ENCODE measurements around the gene REXO1. TPM values are rescaled to one million over a fixed set of nuclear protein-coding genes. Genes with fewer than 3 reads are reported as not detected.
"Not testable (repeated sequence)": the region's sequence is repeated elsewhere in the genome, so short reads cannot be mapped to it uniquely, and the experiment has no call there.

The REXO1 gene
- 34.6 TPM for polyA plus RNA-seq (2013, experiment 1 of 4)
- 34.7 TPM for polyA plus RNA-seq (2013, experiment 2 of 4)
- 21.9 TPM for polyA plus RNA-seq (2013, experiment 3 of 4)
- polyA plus RNA-seq (2013, experiment 4 of 4), result 24.1 TPM

DNA sequence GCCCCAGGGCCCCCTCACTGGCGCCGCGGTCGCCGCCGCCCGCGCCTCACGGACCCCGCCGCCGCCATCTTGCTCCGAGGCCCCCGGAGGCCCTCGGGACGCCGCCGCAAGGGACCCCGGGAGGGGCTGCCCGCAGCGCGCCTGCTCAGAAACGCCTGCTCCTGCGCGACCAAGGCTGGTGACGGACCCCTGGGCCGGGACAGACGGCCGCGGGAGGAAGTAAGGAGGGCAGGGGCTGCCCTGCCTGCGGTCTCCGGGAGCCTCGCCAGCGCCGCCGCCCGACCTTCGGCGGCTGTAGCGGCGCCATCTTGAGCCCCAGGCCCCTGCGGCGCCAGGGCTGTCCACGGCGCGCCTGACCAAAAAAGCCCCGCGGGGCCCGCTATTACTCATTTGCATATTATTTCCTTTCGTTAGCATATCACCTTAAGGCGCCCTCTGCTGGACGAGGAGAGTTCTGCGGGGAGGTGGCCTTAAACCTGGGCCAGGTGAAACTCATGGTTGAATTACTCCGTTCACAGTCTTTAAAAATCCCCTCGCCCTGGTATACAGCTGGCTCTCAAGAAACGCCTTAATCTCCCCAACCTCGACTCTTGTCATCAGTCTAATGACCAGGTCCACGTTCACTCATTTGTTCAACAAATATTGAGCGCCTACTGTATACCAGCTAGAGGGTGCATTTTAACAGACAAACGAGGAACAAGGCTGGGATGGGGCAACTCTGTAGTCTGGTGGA, at the start of gene REXO1:
REXO1 (minus strand) TSS at position 85 of the 733 bp plus-strand sequence. CDS start 125 bp downstream, outside the sequence.
- Histone ChIP-seq H3K27me3 (ENCODE audit: control insufficient read depth, insufficient read depth, low read length, poor library complexity, severe bottlenecking) (no peaks in the 10 kb centered on the region), H3K4me3 (ENCODE audit: insufficient read depth, low read depth, low read length) (peak within 1 kb of the TSS; percentile 99), H3K4me1 (ENCODE audit: control insufficient read depth, insufficient read depth, low read length) (peaks cover 13% of the 10 kb centered on the region), H3K36me3 (ENCODE audit: control insufficient read depth, insufficient read depth, low read length) (no peaks in the 10 kb centered on the region), H3K27ac (ENCODE audit: insufficient read depth, low read depth, low read length, poor library complexity, severe bottlenecking) (peak within 1 kb of the TSS; percentile 100), H3K9me3 (ENCODE audit: control insufficient read depth, low read length) (no peaks in the 10 kb centered on the region)
- 4% methylated on average over 60 of the region's 60 CpGs for WGBS, 2 experiments

GRCh38 chr19:1896508-1896907, 48.2 kb upstream of the REXO1 start:
- H3K36me3 ChIP-seq (ENCODE audit: control insufficient read depth, insufficient read depth, low read length), result no peaks in the 10 kb centered on the region
- H3K4me1 ChIP-seq (ENCODE audit: control insufficient read depth, insufficient read depth, low read length), result peaks cover 2% of the 10 kb centered on the region
- H3K27me3 ChIP-seq (ENCODE audit: control insufficient read depth, insufficient read depth, low read length, poor library complexity, severe bottlenecking), result no peaks in the 10 kb centered on the region
- whole genome bisulfite sequencing, 2 experiments, result 90 to 91% methylated on average over 13 of the region's 13 CpGs
- H3K9me3 ChIP-seq (ENCODE audit: control insufficient read depth, low read length), result no peaks in the 10 kb centered on the region
- no peak overlapping the region for H3K27ac ChIP-seq (ENCODE audit: insufficient read depth, low read depth, low read length, poor library complexity, severe bottlenecking)
- H3K4me3 ChIP-seq (ENCODE audit: insufficient read depth, low read depth, low read length), result no peak overlapping the region

GRCh38 chr19:1893791-1894190, 45.5 kb upstream of the REXO1 start:
- 58 to 61% methylated on average over 14 to 15 of the region's 17 CpGs for WGBS, 2 experiments
- H3K4me1 ChIP-seq (ENCODE audit: control insufficient read depth, insufficient read depth, low read length), result peaks cover 2% of the 10 kb centered on the region
- H3K27ac ChIP-seq (ENCODE audit: insufficient read depth, low read depth, low read length, poor library complexity, severe bottlenecking), result no peak overlapping the region
- no peaks in the 10 kb centered on the region for H3K36me3 ChIP-seq (ENCODE audit: control insufficient read depth, insufficient read depth, low read length)
- H3K27me3 ChIP-seq (ENCODE audit: control insufficient read depth, insufficient read depth, low read length, poor library complexity, severe bottlenecking), result no peaks in the 10 kb centered on the region
- no peak overlapping the region for H3K4me3 ChIP-seq (ENCODE audit: insufficient read depth, low read depth, low read length)
- no peaks in the 10 kb centered on the region for H3K9me3 ChIP-seq (ENCODE audit: control insufficient read depth, low read length)

DNA sequence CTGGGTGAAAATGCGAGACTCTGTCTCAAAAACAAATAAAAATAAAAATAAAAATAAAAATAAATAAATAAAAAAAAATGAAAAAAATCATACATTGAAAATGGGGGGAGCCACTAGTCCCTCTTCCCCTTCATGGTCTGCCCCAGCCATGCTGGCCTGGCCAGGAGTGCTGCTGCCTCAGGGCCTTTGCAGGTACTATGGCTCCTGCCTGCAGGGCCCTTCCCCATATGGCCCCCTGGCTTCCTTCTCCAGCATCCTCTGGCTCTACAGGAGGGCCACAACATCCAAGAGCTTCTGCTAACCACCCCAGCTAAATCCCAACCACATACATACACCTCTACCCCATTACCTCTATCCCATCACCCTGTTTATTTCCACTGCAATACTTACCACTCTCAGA, 41.6 kb upstream of the REXO1 start:
- Histone ChIP-seq H3K4me3 (ENCODE audit: insufficient read depth, low read depth, low read length) (no peak overlapping the region), H3K36me3 (ENCODE audit: control insufficient read depth, insufficient read depth, low read length) (no peaks in the 10 kb centered on the region), H3K27me3 (ENCODE audit: control insufficient read depth, insufficient read depth, low read length, poor library complexity, severe bottlenecking) (no peaks in the 10 kb centered on the region), H3K9me3 (ENCODE audit: control insufficient read depth, low read length) (no peaks in the 10 kb centered on the region), H3K4me1 (ENCODE audit: control insufficient read depth, insufficient read depth, low read length) (peaks cover 15% of the 10 kb centered on the region), H3K27ac (ENCODE audit: insufficient read depth, low read depth, low read length, poor library complexity, severe bottlenecking) (no peak overlapping the region)
- WGBS, 2 experiments, result no CpG with 5 or more reads among the region's 1 CpG

- peaks cover 26% of the 10 kb centered on the region for H3K4me1 ChIP-seq (ENCODE audit: control insufficient read depth, insufficient read depth, low read length)
- H3K36me3 ChIP-seq (ENCODE audit: control insufficient read depth, insufficient read depth, low read length), result no peaks in the 10 kb centered on the region
- H3K27me3 ChIP-seq (ENCODE audit: control insufficient read depth, insufficient read depth, low read length, poor library complexity, severe bottlenecking), result no peaks in the 10 kb centered on the region
- no peaks in the 10 kb centered on the region for H3K9me3 ChIP-seq (ENCODE audit: control insufficient read depth, low read length)
- 83 to 85% methylated on average over 5 of the region's 5 CpGs for WGBS, 2 experiments
- no peak overlapping the region for H3K4me3 ChIP-seq (ENCODE audit: insufficient read depth, low read depth, low read length)
- H3K27ac ChIP-seq (ENCODE audit: insufficient read depth, low read depth, low read length, poor library complexity, severe bottlenecking), result no peak overlapping the region
Measured at GRCh38 chr19:1888385-1888784, 40.1 kb upstream of the REXO1 start.

DNA sequence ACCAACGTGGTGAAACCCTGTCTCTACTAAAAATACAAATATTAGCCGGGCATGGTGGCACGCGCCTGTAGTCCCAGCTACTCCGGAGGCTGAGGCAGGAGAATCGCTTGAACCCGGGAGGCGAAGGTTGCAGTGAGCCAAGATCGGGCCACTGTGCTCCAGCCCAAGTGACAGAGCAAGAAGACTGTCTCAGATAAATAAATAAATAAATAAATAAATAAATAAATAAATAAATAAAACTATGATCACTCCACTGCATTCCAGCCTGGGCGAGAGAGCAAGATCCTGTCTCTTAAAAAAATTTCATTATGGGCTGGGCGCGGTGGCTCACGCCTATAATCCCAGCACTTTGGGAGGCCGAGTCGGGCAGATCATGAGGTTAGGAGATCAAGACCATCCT, 38.1 kb upstream of the REXO1 start:
- H3K4me3 ChIP-seq (ENCODE audit: insufficient read depth, low read depth, low read length); H3K36me3 ChIP-seq (ENCODE audit: control insufficient read depth, insufficient read depth, low read length); H3K27me3 ChIP-seq (ENCODE audit: control insufficient read depth, insufficient read depth, low read length, poor library complexity, severe bottlenecking); H3K27ac ChIP-seq (ENCODE audit: insufficient read depth, low read depth, low read length, poor library complexity, severe bottlenecking); H3K9me3 ChIP-seq (ENCODE audit: control insufficient read depth, low read length): not testable (repeated sequence)
- 95 to 98% methylated on average over 15 of the region's 15 CpGs for WGBS, 2 experiments
- H3K4me1 ChIP-seq (ENCODE audit: control insufficient read depth, insufficient read depth, low read length), result peaks cover 42% of the 10 kb centered on the region

- H3K4me1 ChIP-seq (ENCODE audit: control insufficient read depth, insufficient read depth, low read length), result peaks cover 42% of the 10 kb centered on the region
- not testable (repeated sequence) for H3K27me3 ChIP-seq (ENCODE audit: control insufficient read depth, insufficient read depth, low read length, poor library complexity, severe bottlenecking); H3K9me3 ChIP-seq (ENCODE audit: control insufficient read depth, low read length); H3K36me3 ChIP-seq (ENCODE audit: control insufficient read depth, insufficient read depth, low read length); H3K27ac ChIP-seq (ENCODE audit: insufficient read depth, low read depth, low read length, poor library complexity, severe bottlenecking)
- 22 to 23% methylated on average over 46 of the region's 46 CpGs for WGBS, 2 experiments
- peak within 1 kb of the TSS; percentile 87 for H3K4me3 ChIP-seq (ENCODE audit: insufficient read depth, low read depth, low read length)
Measured at GRCh38 chr19:1885398-1886119, 37.3 kb upstream of the REXO1 start, which contains the start of gene ABHD17A. ABHD17A (minus strand) TSS chr19:1885496; CDS start chr19:1881566, 3,930 bp downstream.

- H3K36me3 ChIP-seq (ENCODE audit: control insufficient read depth, insufficient read depth, low read length), result no peaks in the 10 kb centered on the region
- peak overlapping the region; percentile 87 for H3K4me3 ChIP-seq (ENCODE audit: insufficient read depth, low read depth, low read length)
- H3K9me3 ChIP-seq (ENCODE audit: control insufficient read depth, low read length), result no peaks in the 10 kb centered on the region
- H3K27ac ChIP-seq (ENCODE audit: insufficient read depth, low read depth, low read length, poor library complexity, severe bottlenecking), result no peak overlapping the region
- 1% methylated on average over 56 of the region's 56 CpGs for WGBS, 2 experiments
- no peaks in the 10 kb centered on the region for H3K27me3 ChIP-seq (ENCODE audit: control insufficient read depth, insufficient read depth, low read length, poor library complexity, severe bottlenecking)
- peaks cover 42% of the 10 kb centered on the region for H3K4me1 ChIP-seq (ENCODE audit: control insufficient read depth, insufficient read depth, low read length)
Measured at GRCh38 chr19:1884719-1885334, 36.5 kb upstream of the REXO1 start.

- Histone ChIP-seq H3K4me3 (ENCODE audit: insufficient read depth, low read depth, low read length) (peak overlapping the region; percentile 87), H3K36me3 (ENCODE audit: control insufficient read depth, insufficient read depth, low read length) (no peaks in the 10 kb centered on the region), H3K4me1 (ENCODE audit: control insufficient read depth, insufficient read depth, low read length) (peaks cover 42% of the 10 kb centered on the region), H3K27ac (ENCODE audit: insufficient read depth, low read depth, low read length, poor library complexity, severe bottlenecking) (no peak overlapping the region), H3K9me3 (ENCODE audit: control insufficient read depth, low read length) (no peaks in the 10 kb centered on the region), H3K27me3 (ENCODE audit: control insufficient read depth, insufficient read depth, low read length, poor library complexity, severe bottlenecking) (no peaks in the 10 kb centered on the region)
- 31 to 34% methylated on average over 11 of the region's 11 CpGs for WGBS, 2 experiments
Measured at GRCh38 chr19:1884291-1884718, 36.0 kb upstream of the REXO1 start.

DNA sequence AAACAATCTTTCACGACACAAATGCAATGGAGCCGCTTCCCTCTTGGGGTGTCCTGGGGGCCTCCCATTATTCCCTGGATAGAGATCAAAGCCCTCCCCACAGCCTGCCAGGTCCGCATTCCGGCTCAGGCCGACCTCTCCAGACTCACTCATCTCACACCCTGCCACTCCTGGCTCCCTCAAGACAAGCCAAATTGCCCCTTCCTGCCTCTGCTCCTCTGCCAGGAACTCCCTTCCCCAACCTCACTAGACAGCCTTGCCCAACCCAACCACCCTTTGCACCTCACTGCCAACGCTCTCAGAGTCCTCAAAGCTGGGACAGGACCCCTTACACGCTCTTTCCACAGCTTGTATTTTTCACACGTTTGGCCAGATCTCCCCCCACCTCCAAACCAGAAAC, 35.5 kb upstream of the REXO1 start:
- no peaks in the 10 kb centered on the region for H3K9me3 ChIP-seq (ENCODE audit: control insufficient read depth, low read length)
- H3K4me1 ChIP-seq (ENCODE audit: control insufficient read depth, insufficient read depth, low read length), result peaks cover 42% of the 10 kb centered on the region
- peak overlapping the region; percentile 87 for H3K4me3 ChIP-seq (ENCODE audit: insufficient read depth, low read depth, low read length)
- no peaks in the 10 kb centered on the region for H3K27me3 ChIP-seq (ENCODE audit: control insufficient read depth, insufficient read depth, low read length, poor library complexity, severe bottlenecking)
- no peak overlapping the region for H3K27ac ChIP-seq (ENCODE audit: insufficient read depth, low read depth, low read length, poor library complexity, severe bottlenecking)
- 83 to 85% methylated on average over 8 of the region's 8 CpGs for WGBS, 2 experiments
- H3K36me3 ChIP-seq (ENCODE audit: control insufficient read depth, insufficient read depth, low read length), result no peaks in the 10 kb centered on the region

Data from ectodermal cell (in vitro differentiated cells).